HEK293T (cell line): ENCODE results near the gene TEF.
"Not testable (repeated sequence)": the region's sequence is repeated elsewhere in the genome, so short reads cannot be mapped to it uniquely, and the experiment has no call there.

Experiments used
- CTCF ChIA-PET: fragments of 350-600 bp; formaldehyde crosslinking; extraction: SDS; loops from one replicate; lab custom pipeline; 2021; ENCODE audit warnings: antibody characterized with exemption, inconsistent platforms; lab: Yijun Ruan, JAX
- POLR2A ChIA-PET: fragments of 350-600 bp; formaldehyde crosslinking; extraction: SDS; loops from one replicate; lab custom pipeline; 2020; ENCODE audit warnings: antibody characterized with exemption, inconsistent platforms; lab: Yijun Ruan, JAX
- DNase-seq: peaks from one replicate; pipeline ENCODE4 v3.0.0; 2012; ENCODE audit warnings: mixed read lengths; ENCODE audit errors: extremely low spot score
- ARNT ChIP-seq: fragments of 450-650 bp; IDR thresholded peaks from 2 replicates; pipeline ENCODE4 v1.6.1; 2017; ENCODE audit warnings: mild to moderate bottlenecking
- BHLHE40 ChIP-seq: fragments of 450-650 bp; IDR thresholded peaks from 2 replicates; pipeline ENCODE4 v1.6.1; 2016; ENCODE audit warnings: mild to moderate bottlenecking, moderate library complexity, borderline replicate concordance
- CTBP1 ChIP-seq: fragments of 450-650 bp; IDR thresholded peaks from 2 replicates; pipeline ENCODE4 v1.6.1; 2016; ENCODE audit warnings: borderline replicate concordance
- ELF4 ChIP-seq: fragments of 450-650 bp; IDR thresholded peaks from 2 replicates; pipeline ENCODE4 v1.6.1; 2017; ENCODE audit warnings: antibody characterized with exemption
- FOXA1 ChIP-seq: fragments of 450-650 bp; IDR thresholded peaks from 2 replicates; pipeline ENCODE4 v1.6.1; 2016; ENCODE audit warnings: mild to moderate bottlenecking
- FOXK2 ChIP-seq: fragments of 450-650 bp; IDR thresholded peaks from 2 replicates; pipeline ENCODE4 v1.6.1; 2016; ENCODE audit warnings: mild to moderate bottlenecking
- FOXM1 ChIP-seq: fragments of 450-650 bp; IDR thresholded peaks from 2 replicates; pipeline ENCODE4 v1.6.1; 2017; ENCODE audit warnings: mild to moderate bottlenecking, borderline replicate concordance
- HDGF ChIP-seq: fragments of 450-650 bp; IDR thresholded peaks from 2 replicates; pipeline ENCODE4 v1.6.1; 2017; ENCODE audit warnings: antibody characterized with exemption, borderline replicate concordance
- L3MBTL2 ChIP-seq: fragments of 450-650 bp; conservative IDR thresholded peaks from 2 replicates; pipeline ENCODE4 v1.6.1; 2016; ENCODE audit warnings: mild to moderate bottlenecking
- LEF1 ChIP-seq: fragments of 450-650 bp; IDR thresholded peaks from 2 replicates; pipeline ENCODE4 v1.6.1; 2017; ENCODE audit warnings: mild to moderate bottlenecking, borderline replicate concordance
- NFRKB ChIP-seq: fragments of 450-650 bp; IDR thresholded peaks from 2 replicates; pipeline ENCODE4 v1.6.1; 2016; ENCODE audit warnings: mild to moderate bottlenecking, moderate library complexity
- SP1 ChIP-seq: fragments of 450-650 bp; IDR thresholded peaks from 2 replicates; pipeline ENCODE4 v1.6.1; 2017
- SUZ12 ChIP-seq: fragments of 450-650 bp; IDR thresholded peaks from 2 replicates; pipeline ENCODE4 v1.6.1; 2016; ENCODE audit warnings: mild to moderate bottlenecking
- TARDBP ChIP-seq: fragments of 450-650 bp; IDR thresholded peaks from 2 replicates; pipeline ENCODE4 v1.6.1; 2016
- ZNF384 ChIP-seq: fragments of 450-650 bp; IDR thresholded peaks from 2 replicates; pipeline ENCODE4 v1.6.1; 2016
- TF ChIP-seq, protein P1 (sequence below): fragments of 450-650 bp; IDR thresholded peaks from 2 replicates; pipeline ENCODE4 v1.6.1; 2016

Gene TEF

DNA sequence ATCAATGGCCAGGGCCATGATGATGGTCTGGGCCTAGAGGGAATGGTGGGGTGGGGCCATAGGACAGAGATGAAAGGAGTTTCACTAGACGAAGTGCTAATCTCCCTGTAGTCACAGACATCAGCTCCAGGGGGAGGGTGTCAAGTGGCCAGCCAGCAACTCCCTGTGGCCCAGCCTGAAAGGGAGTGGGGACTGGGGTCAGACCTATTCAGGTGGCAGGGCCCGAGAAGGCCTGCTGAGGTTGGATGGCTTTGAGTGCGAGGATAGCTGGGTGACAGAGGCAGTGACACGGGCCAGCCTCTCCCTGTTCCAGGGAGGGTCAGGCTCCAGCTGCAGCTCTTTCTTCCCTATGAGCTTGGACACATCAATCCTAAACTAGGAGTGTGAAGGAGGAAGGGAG, 53.8 kb downstream of the TEF start:
- CTCF ChIA-PET = no interaction called here
- DNase-seq = no peak
- TF ChIP-seq BHLHE40 (no peak), FOXK2 (no peak), L3MBTL2 (no peak), FOXM1 (no peak), SP1 (no peak), ZNF384 (no peak), SUZ12 (no peak), ARNT (no peak), TARDBP (no peak), LEF1 (no peak), ELF4 (no peak), NFRKB (no peak), FOXA1 (no peak), HDGF (no peak), CTBP1 (no peak)
- TF ChIP-seq, protein P1, sequence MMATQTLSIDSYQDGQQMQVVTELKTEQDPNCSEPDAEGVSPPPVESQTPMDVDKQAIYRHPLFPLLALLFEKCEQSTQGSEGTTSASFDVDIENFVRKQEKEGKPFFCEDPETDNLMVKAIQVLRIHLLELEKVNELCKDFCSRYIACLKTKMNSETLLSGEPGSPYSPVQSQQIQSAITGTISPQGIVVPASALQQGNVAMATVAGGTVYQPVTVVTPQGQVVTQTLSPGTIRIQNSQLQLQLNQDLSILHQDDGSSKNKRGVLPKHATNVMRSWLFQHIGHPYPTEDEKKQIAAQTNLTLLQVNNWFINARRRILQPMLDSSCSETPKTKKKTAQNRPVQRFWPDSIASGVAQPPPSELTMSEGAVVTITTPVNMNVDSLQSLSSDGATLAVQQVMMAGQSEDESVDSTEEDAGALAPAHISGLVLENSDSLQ = no peak
- POLR2A ChIA-PET = interaction anchor here (4.1 kb wide), 1 partner anchor 10 kb away, joined by 37 read pairs; the partner anchor contains the start of gene TOB2

DNA sequence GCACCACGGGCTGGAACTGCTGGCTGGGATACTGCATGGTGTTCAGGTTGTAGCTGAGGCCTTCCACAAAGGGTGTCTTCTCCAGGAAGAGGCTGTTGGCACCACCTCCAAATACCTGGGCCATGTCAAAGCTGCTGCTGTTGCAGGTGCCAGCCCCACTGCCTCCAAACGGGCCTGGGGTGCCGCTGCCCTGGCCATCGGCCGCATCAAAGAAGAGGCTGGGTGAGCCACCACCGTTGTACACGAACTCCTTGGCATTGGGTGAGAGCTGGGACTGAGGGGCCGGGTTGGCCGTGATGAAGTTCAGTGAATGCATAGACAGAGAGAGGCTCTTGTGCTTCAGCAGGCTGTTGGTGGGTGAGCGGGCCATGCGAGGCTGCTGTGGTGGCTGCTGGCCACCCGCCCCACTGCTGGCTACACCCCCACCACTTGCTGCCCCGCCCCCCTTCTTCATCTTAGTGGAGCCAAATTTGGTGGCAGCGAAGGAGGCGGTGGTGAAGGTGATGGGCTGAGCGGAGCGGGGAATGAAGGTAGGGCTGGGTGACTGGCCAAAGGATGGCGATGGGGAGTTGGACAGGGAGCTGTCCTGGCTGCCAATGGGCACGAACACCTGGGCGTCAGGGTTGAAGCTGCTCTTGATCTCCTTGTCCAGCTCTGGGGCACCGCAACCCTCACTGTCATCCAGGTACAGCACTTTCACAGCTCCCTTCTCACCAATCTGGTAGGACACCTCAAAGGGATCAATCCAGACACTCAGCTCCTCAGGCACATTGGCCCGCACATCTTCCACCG, 54.8 kb downstream of the TEF start:
- no peak for DNase-seq
- TF ChIP-seq ARNT (no peak), L3MBTL2 (no peak), LEF1 (no peak), FOXA1 (no peak), SP1 (no peak), SUZ12 (no peak), ELF4 (no peak), TARDBP (no peak), ZNF384 (no peak), FOXK2 (no peak), NFRKB (no peak)
- CTCF ChIA-PET = no interaction called here
- POLR2A ChIA-PET = interaction anchor here (1.2 to 4.1 kb wide), 3 partner anchors 9 to 32 kb away, joined by 3 to 37 read pairs (median 7); partner anchors contain the start of genes ACO2, PHF5A and TOB2

DNA sequence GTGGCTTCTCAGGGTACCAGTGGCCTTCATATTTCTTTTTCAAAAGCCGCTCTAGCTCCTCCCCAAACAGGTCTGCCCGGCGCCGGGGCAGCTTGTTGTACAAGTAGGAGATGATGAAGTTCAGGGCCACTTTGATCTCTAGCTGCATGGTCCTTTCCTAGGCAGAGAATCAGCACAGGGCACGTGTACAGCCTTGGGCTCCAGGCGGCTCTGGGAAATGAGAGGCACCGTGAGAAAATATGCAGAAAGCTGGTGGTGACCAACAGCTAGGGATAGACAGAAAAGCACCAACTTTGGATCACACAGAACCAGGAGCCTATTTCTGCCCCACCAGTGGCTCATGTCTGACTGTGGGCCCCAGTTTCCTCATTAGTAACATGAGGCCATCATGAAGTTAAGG, 55.5 kb downstream of the TEF start:
- POLR2A ChIA-PET = interaction anchor here (1.2 to 4.1 kb wide), 3 partner anchors 9 to 32 kb away, joined by 3 to 37 read pairs (median 7); partner anchors contain the start of genes ACO2, PHF5A and TOB2
- DNase-seq = no peak
- no peak for TF ChIP-seq L3MBTL2
- TF ChIP-seq FOXM1 = no peak
- no peak for TF ChIP-seq HDGF
- no peak for TF ChIP-seq ELF4
- TF ChIP-seq, protein P1 = no peak
- no peak for TF ChIP-seq ZNF384
- TF ChIP-seq LEF1 = no peak
- TF ChIP-seq BHLHE40 = no peak
- TF ChIP-seq FOXA1 = no peak
- no peak for TF ChIP-seq TARDBP
- CTCF ChIA-PET = no interaction called here

DNA sequence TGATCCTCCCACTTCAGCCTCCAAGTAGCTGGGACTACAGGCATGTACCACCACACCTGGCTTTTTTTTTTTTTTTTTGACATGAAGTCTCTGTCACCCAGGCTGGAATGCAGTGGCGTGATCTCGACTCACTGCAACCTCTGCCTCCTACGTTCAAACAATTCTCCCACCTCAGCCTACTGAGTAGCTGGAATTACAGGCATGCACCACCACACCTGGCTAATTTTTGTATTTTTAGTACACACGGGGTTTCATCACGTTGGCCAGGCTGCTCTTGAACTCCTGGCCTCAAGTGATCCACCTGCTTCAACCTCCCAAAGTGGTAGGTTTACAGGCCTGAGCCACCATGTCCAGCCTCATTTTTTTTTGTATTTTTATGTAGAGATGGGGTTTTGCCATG, 58.8 kb downstream of the TEF start:
- DNase-seq, POLR2A ChIA-PET, CTCF ChIA-PET: not testable (repeated sequence)

DNA sequence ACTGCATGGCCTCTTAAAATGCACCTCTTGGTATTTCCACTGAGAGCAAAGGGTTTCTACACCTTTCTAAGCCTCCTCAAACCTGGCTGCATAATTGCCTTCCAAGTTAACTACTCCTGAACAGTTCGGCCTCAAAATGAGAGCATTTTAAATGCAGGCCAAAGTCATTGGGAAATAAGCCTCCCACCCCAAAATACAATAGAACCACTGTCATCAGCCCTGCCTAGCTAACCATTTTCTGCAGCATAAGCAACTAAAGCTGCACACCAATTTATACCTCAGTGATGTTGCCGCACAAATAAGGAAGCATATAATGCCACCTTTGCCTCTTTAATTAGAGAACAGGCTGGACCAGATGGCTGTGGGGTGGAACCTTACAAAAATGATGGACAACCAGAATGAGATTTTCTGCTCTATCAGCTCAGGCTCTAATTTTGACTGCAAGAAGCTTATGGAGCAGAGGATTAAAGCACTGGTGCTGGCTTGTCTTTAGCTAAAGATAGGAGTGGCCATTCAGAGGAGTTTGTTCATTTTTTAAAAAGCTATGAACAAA, 60.6 kb downstream of the TEF start:
- no peak for DNase-seq
- ChIA-PET CTCF (interaction anchor here (0.9 to 1.1 kb wide), 2 partner anchors 38 to 75 kb away, joined by 3 to 4 read pairs; no protein-coding TSS in a partner anchor), POLR2A (interaction anchor here (1.5 kb wide), 1 partner anchor 13 kb away, joined by 4 read pairs; no protein-coding TSS in a partner anchor)
- TF ChIP-seq FOXA1 = no peak

DNA sequence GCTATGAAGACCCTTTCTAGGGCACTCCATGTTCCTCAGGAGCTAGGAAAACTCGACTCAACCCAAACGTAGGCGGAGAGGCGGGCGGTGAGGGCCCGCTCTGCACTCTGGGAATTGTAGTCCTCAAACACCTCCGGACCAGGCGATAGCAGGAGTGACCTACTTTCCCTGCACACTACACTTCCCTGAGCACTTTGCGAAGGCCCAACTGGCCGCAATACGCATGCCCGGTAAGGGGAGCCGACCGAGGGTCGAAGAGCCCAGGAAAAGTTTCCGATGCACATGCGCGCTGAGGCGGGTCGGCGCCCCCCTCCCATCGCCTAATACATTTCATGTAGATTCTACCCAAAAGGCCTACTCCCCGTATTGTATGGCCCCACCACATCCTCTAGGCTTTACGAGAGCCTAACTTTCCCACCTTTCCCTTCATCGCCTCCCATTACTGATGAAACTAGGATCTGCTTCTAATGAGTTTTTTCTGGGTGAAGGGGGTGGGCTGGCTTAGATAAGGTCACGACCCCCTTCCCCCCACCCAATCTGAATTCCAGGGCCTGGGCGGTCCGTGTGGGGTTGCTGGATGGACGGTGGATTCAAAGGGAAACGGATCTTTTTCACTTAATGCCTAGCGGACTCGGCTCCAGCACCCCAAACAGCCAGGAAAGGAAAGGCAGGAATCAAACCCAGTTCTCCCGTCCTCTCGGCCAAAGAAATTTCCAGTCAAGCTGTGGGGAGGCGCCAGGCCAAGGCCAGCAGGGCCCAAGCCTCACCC, 62.8 kb downstream of the TEF start:
- POLR2A ChIA-PET = interaction anchor here (0.6 to 7.8 kb wide), 18 partner anchors 8 to 808 kb away, joined by 3 to 148 read pairs (median 6); partner anchors contain the start of genes ACO2, MRTFA, PHF5A and RANGAP1
- CTCF ChIA-PET = interaction anchor here (0.6 to 0.8 kb wide), 3 partner anchors 25 to 222 kb away, joined by 3 to 4 read pairs (median 3); no protein-coding TSS in a partner anchor
- peak; percentile 92 for DNase-seq
- TF ChIP-seq SUZ12 = no peak
- TF ChIP-seq SP1 = no peak
- TF ChIP-seq ZNF384 = no peak
- TF ChIP-seq, protein P1 = no peak
- TF ChIP-seq FOXM1 = no peak
- TF ChIP-seq L3MBTL2 = no peak
- no peak for TF ChIP-seq HDGF
- TF ChIP-seq TARDBP = no peak
- TF ChIP-seq ELF4 = no peak
- TF ChIP-seq FOXK2 = no peak
- no peak for TF ChIP-seq FOXA1
- TF ChIP-seq NFRKB = no peak
- TF ChIP-seq BHLHE40 = no peak
- TF ChIP-seq CTBP1 = no peak
- no peak for TF ChIP-seq LEF1
- no peak for TF ChIP-seq ARNT
